ENCODE measurements around the gene PLEKHA6.

PLEKHA6 gene

DNA sequence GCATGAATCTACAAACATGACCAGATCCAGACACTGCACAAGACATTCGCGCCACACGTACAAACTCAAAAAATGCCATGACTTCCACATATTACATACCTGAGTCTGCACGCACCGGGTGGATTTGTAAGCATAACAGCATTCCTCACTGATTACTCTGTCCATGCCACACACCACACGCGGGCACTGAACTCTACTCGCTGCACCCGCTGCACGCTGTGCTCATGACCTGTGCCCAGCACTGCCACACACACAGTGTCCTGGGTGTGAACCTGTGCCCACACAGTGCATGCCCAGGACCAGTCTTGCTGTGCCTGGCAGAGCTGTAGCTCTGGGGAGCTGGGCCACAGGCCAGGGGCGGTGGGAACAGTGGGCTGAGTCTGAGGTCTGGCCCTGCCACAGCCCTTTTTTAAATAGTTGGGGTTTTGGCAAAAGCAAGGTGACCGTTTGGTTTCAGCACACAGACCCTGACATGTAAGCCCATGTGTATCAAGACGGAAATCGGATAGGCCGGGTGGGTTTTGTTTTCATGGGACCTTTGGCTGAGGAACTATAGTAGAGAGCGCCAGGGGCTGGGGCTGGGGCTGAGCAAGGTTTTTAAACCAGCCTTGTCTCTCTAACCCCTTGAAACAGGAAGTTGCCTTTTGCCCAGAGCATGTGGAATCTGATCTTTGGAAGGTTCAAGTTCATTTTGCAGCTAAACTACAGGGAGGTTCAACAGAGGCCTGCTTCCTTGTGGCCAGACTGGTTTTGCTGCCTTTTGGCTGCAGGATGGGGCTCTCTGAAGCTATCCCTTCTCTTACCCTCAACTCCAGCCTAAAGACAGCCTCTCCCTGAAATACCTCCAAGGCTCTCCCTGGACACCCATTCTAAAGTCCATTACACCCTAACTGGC lies 133.6 kb downstream of the PLEKHA6 start:
- no peak overlapping the region for H2AFZ ChIP-seq (ENCODE audit: low read depth, low read length)
- H3K27me3 ChIP-seq (ENCODE audit: insufficient read depth, low read length): no peaks in the 10 kb centered on the region
- no peaks in the 10 kb centered on the region for H3K9me3 ChIP-seq (ENCODE audit: low read length)
- H3K4me1 ChIP-seq (ENCODE audit: insufficient read depth, low read length): no peaks in the 10 kb centered on the region
- no peak overlapping the region for H3K4me3 ChIP-seq (ENCODE audit: low read length)
- H3K36me3 ChIP-seq (ENCODE audit: insufficient read depth, low read length): peaks cover 75% of the 10 kb centered on the region

DNA sequence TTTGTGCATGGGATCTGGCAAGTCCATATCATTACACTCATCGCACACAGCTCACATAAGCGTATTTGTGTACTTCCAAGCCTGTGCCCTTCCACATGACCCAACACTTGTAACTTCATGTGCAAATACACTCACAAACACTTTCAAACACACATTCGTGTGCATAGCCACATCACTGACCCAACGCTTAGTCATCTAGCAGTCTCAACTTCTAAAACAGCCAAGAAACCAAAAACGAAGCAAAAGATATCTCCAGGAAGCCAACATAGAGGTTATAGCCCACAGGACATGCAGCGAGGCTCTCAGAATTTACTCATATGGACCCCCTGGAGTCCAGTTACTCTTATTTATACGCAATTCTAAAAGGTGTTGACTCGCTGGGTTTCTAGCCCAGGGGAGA lies 135.1 kb downstream of the PLEKHA6 start:
- no peak overlapping the region for H2AFZ ChIP-seq (ENCODE audit: low read depth, low read length)
- peaks cover 74% of the 10 kb centered on the region for H3K36me3 ChIP-seq (ENCODE audit: insufficient read depth, low read length)
- H3K27me3 ChIP-seq (ENCODE audit: insufficient read depth, low read length): no peaks in the 10 kb centered on the region
- H3K4me3 ChIP-seq (ENCODE audit: low read length): no peak overlapping the region
- no peaks in the 10 kb centered on the region for H3K4me1 ChIP-seq (ENCODE audit: insufficient read depth, low read length)
- H3K9me3 ChIP-seq (ENCODE audit: low read length): no peaks in the 10 kb centered on the region

DNA sequence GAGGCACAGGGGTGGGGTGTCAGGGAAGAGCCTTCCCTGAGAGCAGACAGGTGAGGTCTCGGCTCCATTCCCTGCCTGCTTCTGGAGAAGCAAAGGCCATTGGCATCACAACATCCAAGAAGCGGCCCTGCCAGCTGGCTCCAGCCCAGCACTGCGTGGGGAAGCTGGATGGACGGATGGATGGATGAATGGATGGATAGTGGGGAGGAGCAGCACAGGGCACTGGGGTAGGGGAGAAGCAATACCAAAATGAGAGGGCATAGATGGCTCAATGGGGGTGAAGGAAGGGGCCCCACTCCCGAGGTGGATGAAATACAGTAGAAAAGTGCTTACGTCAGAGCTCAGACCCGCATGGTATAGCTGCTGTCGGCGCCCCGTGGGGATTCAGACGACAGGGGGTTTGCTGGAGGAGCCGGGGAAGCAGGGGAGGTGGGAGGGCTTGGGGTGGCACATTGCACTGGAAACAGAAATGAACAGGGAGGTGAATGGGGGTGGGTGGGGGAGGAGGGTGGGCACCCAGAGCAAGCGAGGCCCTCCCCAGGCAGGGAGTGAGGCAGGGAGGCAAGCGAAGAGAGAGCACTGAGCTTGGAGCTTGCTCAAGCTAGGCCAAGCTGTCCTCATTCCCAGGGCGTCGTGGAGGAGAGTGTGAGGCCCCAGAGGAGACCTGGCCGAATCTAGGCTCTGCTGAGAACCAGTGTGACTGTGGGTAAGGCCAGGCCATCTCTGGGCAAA lies 136.4 kb downstream of the PLEKHA6 start:
- Histone ChIP-seq H3K27me3 (ENCODE audit: insufficient read depth, low read length) (no peaks in the 10 kb centered on the region), H3K4me1 (ENCODE audit: insufficient read depth, low read length) (no peaks in the 10 kb centered on the region), H3K9me3 (ENCODE audit: low read length) (no peaks in the 10 kb centered on the region), H2AFZ (ENCODE audit: low read depth, low read length) (no peak overlapping the region), H3K36me3 (ENCODE audit: insufficient read depth, low read length) (peaks cover 60% of the 10 kb centered on the region), H3K4me3 (ENCODE audit: low read length) (no peak overlapping the region)

DNA sequence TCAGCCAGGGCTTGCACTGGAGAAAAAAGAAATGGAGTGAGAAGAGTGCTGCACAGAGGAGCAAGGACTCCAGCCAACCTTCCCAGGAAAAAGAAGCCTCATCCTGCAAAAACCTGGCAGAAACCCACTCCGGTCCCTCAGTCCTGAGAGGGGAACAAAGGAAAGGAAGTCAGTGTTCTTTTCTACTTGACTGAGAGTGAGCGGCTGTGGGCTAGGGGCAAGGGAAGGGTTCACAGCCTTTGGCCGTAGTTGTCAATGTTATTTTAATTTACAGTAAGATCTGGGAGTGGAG lies 137.0 kb downstream of the PLEKHA6 start:
- Histone ChIP-seq H3K27me3 (ENCODE audit: insufficient read depth, low read length) (no peaks in the 10 kb centered on the region), H3K4me3 (ENCODE audit: low read length) (no peak overlapping the region), H3K9me3 (ENCODE audit: low read length) (no peaks in the 10 kb centered on the region), H3K36me3 (ENCODE audit: insufficient read depth, low read length) (peaks cover 54% of the 10 kb centered on the region), H2AFZ (ENCODE audit: low read depth, low read length) (no peak overlapping the region), H3K4me1 (ENCODE audit: insufficient read depth, low read length) (no peaks in the 10 kb centered on the region)

DNA sequence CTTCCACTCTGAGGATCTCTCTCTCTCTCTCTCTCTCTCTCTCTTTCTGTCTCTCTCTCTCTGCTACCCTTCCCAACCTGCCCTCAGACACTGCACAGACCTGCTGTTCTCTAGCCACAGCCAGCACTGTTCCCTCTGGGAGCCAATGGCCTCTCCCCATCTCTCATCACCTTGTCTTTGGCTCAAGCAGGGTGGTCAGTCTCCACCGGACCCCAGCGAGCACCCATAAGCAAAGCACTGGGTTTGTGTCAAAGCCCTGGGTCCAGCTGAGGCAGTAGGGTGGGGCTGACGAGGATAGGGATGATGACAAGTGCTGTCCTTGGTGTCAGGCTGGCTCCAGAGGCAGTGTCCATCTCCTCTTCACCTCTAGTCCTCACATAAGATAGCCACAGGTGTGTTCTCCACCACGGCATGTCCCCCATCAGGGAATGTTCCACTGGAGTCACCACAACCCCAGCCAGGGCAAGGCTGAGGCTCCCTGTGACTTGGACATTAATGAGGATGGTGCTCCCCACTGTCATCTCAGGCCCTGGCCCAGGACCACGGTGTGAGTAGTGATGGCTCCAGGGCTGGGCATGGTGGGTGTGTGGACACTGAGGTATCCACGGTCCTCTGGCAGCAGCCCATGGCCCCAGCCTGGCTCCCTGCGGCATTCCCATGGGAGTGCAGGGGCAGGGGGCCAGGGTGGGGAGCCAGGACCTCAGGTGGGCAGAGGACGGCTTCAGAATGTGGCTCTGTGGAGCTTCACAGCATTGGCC lies 137.5 kb downstream of the PLEKHA6 start:
- Histone ChIP-seq H2AFZ (ENCODE audit: low read depth, low read length) (no peak overlapping the region), H3K4me3 (ENCODE audit: low read length) (no peak overlapping the region), H3K9me3 (ENCODE audit: low read length) (no peaks in the 10 kb centered on the region), H3K27me3 (ENCODE audit: insufficient read depth, low read length) (no peaks in the 10 kb centered on the region), H3K4me1 (ENCODE audit: insufficient read depth, low read length) (no peaks in the 10 kb centered on the region), H3K36me3 (ENCODE audit: insufficient read depth, low read length) (peaks cover 50% of the 10 kb centered on the region)

DNA sequence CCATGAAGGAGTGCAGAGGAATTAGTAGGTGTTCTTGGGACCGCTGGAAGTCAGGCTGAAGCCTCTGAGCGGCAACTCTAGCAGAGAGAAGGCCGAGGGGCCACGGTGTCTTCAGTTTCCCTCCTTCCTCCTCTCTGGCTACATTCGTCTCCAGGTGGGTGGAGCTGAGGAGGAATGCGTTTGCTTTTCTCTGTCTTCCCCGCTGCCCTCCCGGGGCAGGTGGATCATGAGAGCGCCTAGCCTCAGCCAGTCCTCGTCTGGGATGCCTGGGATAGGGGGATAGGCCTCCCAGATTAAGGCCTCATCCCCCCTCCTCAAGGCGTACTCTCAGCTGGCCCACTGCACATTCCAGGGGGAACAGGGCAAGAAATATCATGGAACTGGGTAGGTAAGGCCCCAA lies 138.5 kb downstream of the PLEKHA6 start:
- Histone ChIP-seq H3K36me3 (ENCODE audit: insufficient read depth, low read length) (peaks cover 45% of the 10 kb centered on the region), H3K27me3 (ENCODE audit: insufficient read depth, low read length) (no peaks in the 10 kb centered on the region), H2AFZ (ENCODE audit: low read depth, low read length) (no peak overlapping the region), H3K9me3 (ENCODE audit: low read length) (no peaks in the 10 kb centered on the region), H3K4me3 (ENCODE audit: low read length) (no peak overlapping the region), H3K4me1 (ENCODE audit: insufficient read depth, low read length) (no peaks in the 10 kb centered on the region)

DNA sequence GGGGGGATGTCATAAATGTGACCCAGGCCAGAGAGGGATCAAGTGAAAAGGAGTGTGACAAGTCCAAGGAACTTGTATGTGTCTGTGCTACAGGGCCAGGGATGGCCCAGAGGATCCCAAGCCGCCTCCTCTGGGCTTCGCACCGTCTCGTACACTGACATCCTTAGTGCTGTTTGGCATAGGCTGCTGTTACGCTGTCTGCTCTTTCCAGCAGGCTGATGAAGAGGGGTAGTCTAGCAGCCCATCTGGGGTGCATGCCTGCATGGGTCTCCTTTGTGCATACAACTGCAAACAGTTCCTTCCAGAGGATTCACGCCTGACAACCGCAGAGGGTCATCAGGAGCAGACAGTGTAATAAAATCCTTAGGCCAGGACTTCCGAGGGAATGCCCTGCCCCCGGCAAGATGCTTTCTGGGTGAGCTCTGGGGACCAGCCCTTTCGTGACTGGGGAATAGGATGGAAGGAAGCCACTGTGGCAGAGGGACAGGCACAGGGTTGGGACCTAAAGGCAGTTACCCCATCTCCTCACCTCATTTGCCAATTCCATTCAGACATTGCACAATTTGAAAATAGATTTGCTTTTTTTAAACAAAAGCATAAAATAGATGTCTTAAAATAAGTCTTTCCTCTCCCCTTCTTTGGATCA lies 139.6 kb downstream of the PLEKHA6 start:
- no peaks in the 10 kb centered on the region for H3K9me3 ChIP-seq (ENCODE audit: low read length)
- peaks cover 36% of the 10 kb centered on the region for H3K36me3 ChIP-seq (ENCODE audit: insufficient read depth, low read length)
- no peak overlapping the region for H2AFZ ChIP-seq (ENCODE audit: low read depth, low read length)
- H3K4me3 ChIP-seq (ENCODE audit: low read length): no peak overlapping the region
- H3K27me3 ChIP-seq (ENCODE audit: insufficient read depth, low read length): no peaks in the 10 kb centered on the region
- no peaks in the 10 kb centered on the region for H3K4me1 ChIP-seq (ENCODE audit: insufficient read depth, low read length)

DNA sequence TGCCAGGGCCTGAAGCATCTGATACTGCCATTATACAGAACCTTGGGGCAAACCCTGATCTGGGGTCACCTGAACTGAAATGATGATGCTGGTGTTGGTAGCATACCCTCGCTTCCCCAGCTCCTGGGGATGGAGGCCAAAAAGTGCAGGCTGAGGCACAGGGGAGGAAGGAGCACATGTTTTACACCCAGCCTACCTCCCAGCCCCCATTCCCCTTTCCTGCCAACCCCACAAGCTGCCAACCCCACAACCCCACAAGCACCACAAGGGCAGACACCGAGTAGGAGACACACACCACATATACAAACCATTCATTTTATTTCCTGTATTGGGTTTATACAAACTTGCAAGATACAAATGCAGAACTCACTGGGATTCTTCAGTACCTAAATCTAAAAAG lies 141.2 kb downstream of the PLEKHA6 start:
- Histone ChIP-seq H2AFZ (ENCODE audit: low read depth, low read length) (no peak overlapping the region), H3K4me3 (ENCODE audit: low read length) (no peak overlapping the region), H3K4me1 (ENCODE audit: insufficient read depth, low read length) (peaks cover 6% of the 10 kb centered on the region), H3K9me3 (ENCODE audit: low read length) (no peaks in the 10 kb centered on the region), H3K36me3 (ENCODE audit: insufficient read depth, low read length) (peaks cover 30% of the 10 kb centered on the region), H3K27me3 (ENCODE audit: insufficient read depth, low read length) (no peaks in the 10 kb centered on the region)

DNA sequence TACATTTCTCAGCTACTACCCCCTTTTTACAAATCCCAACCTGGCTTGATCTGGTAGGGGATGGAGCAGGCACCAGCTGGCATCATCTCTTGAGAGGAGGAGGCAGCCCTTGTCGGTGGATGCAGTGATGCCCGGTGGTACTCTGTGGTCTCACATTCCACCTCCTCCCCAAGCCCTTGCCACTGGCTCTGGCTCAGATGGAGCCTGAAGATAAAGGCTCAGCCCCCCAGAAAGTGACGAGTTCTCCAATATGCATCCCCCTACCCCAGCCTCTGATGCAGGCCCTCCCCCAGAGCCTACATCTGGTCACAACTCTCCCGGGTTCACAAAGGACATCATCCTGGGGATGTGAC lies 142.1 kb downstream of the PLEKHA6 start:
- Histone ChIP-seq H3K27me3 (ENCODE audit: insufficient read depth, low read length) (no peaks in the 10 kb centered on the region), H2AFZ (ENCODE audit: low read depth, low read length) (no peak overlapping the region), H3K4me3 (ENCODE audit: low read length) (no peak overlapping the region), H3K36me3 (ENCODE audit: insufficient read depth, low read length) (peaks cover 26% of the 10 kb centered on the region), H3K4me1 (ENCODE audit: insufficient read depth, low read length) (peaks cover 6% of the 10 kb centered on the region), H3K9me3 (ENCODE audit: low read length) (no peaks in the 10 kb centered on the region)

DNA sequence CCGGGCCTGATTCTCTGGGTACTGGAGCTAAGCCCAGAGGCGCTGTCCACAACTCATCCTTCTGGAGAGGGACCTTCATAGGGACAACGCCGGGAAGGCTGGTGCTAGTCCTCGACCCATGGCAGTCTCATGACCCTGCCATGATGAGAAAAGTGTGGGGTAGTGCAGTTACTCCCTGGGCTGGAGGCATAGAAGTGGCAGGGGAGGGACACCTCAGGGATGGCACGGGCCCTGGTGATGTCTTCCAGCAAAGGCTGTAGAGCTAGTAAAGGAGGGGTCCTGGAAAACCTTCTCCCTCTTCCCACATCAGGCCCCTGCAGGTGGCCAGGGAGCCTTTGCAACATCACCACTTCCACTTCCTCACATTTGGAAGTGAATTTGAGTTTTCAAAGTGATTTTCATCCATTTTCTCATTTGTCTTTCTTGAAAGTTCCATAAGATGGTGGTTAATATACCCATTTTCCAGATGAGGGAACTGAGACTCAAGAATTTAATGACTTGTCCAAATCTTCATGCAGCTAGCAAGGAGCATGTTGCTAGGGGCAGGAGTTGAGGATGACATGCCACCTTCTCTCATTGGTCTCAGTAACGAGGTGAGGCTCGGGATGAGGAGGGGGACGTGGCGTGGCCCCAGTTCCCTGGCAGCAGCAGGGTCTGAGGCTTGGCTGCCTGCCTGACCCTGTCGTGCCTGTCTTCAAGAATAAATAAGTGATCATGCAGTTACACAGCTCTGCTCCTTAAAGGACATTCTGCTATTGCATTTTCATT lies 142.7 kb downstream of the PLEKHA6 start:
- Histone ChIP-seq H3K4me3 (ENCODE audit: low read length) (no peak overlapping the region), H3K9me3 (ENCODE audit: low read length) (no peaks in the 10 kb centered on the region), H3K4me1 (ENCODE audit: insufficient read depth, low read length) (peaks cover 6% of the 10 kb centered on the region), H3K27me3 (ENCODE audit: insufficient read depth, low read length) (no peaks in the 10 kb centered on the region), H2AFZ (ENCODE audit: low read depth, low read length) (no peak overlapping the region), H3K36me3 (ENCODE audit: insufficient read depth, low read length) (peaks cover 23% of the 10 kb centered on the region)

DNA sequence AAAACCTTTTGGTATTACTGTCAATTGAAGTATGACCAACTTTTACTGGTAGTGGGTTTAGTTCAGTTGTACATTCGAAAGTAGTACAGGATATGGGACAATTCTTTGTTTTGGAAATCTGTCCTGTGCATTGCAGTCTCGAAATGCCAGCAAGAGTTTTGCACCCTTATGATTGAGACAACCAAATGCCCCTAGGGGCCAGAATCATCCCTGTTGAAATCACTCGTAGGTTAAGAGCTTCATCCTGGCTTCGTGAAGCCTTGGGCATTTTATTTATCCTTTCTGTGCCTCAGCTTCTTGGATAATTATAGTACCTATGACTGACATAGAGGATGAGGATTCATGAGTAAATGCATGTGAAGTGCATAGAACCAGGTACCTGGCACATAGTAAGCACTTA lies 143.5 kb downstream of the PLEKHA6 start:
- H3K36me3 ChIP-seq (ENCODE audit: insufficient read depth, low read length): peaks cover 15% of the 10 kb centered on the region
- H3K4me1 ChIP-seq (ENCODE audit: insufficient read depth, low read length): peaks cover 6% of the 10 kb centered on the region
- H3K27me3 ChIP-seq (ENCODE audit: insufficient read depth, low read length): no peaks in the 10 kb centered on the region
- no peaks in the 10 kb centered on the region for H3K9me3 ChIP-seq (ENCODE audit: low read length)
- H3K4me3 ChIP-seq (ENCODE audit: low read length): no peak overlapping the region
- H2AFZ ChIP-seq (ENCODE audit: low read depth, low read length): no peak overlapping the region

Data from neuron (in vitro differentiated cells).